K562 (cell line): ENCODE results near the gene TCEANC. TPM values are rescaled to one million over a fixed set of nuclear protein-coding genes. Genes with fewer than 3 reads are reported as not detected.

ENCODE experiments used
- ARNT ChIP-seq, 2 experiments: fragments of 450-650 bp; IDR thresholded peaks; 2 replicates each; pipeline ENCODE4 v1.6.1; 2016; ENCODE audit warnings: mild to moderate bottlenecking in 1 of 2
- CEBPG ChIP-seq, 3 experiments: fragments of 200-800 bp in 1 of 3; sonication (Bioruptor generic) in 1 of 3; sonication (generic) in 1 of 3; formaldehyde crosslinking in 1 of 3; IDR thresholded peaks in 2 of 3; conservative IDR thresholded peaks in 1 of 3; 2 replicates each; pipeline versions ENCODE4 v1.6.1 to v1.8.0; 2016 to 2022; ENCODE audit warnings: missing compliant biosample characterization in 2 of 3, missing genetic modification characterization in 2 of 3, mild to moderate bottlenecking in 1 of 3, missing genetic modification reagents in 1 of 3
- E2F8 ChIP-seq: fragments of 450-650 bp; IDR thresholded peaks from 2 replicates; pipeline ENCODE4 v1.7.1; 2018; ENCODE audit warnings: mild to moderate bottlenecking, low read depth; ENCODE audit not compliant: partially characterized antibody
- FOXK2 ChIP-seq, 2 experiments: fragments of 450-650 bp; IDR thresholded peaks in 1 of 2; conservative IDR thresholded peaks in 1 of 2; 2 replicates each; pipeline ENCODE4 v1.6.1; 2016; ENCODE audit warnings: low read depth in 2 of 2, mild to moderate bottlenecking in 1 of 2
- HBP1 ChIP-seq: fragments of 450-650 bp; formaldehyde crosslinking; IDR thresholded peaks from 2 replicates; pipeline ENCODE4 v1.4.0; 2022; ENCODE audit warnings: missing genetic modification characterization
- POLR2H ChIP-seq: IDR thresholded peaks from 2 replicates; pipeline ENCODE4 v1.6.1; 2016; ENCODE audit warnings: missing genetic modification characterization, low read depth, mild to moderate bottlenecking, control low read depth, missing compliant biosample characterization, moderate library complexity
- RAD21 ChIP-seq, 2 experiments: fragments of 250-450 bp in 1 of 2; fragments of 450-650 bp in 1 of 2; sonication (Bioruptor Pico) in 1 of 2; formaldehyde crosslinking in 1 of 2; IDR thresholded peaks in 1 of 2; conservative IDR thresholded peaks in 1 of 2; 2 replicates each; pipeline versions ENCODE4 v1.4.0 to v1.8.0; 2020 to 2022; ENCODE audit warnings: mild to moderate bottlenecking in 2 of 2, moderate library complexity in 1 of 2
- SMAD4 ChIP-seq: fragments of 250-450 bp; sonication (Bioruptor Pico); conservative IDR thresholded peaks from 2 replicates; pipeline ENCODE4 v1.8.0; 2021; ENCODE audit warnings: inconsistent platforms, mild to moderate bottlenecking, moderate library complexity
- SREBF1 ChIP-seq: fragments of 150-350 bp; IDR thresholded peaks from 2 replicates; pipeline ENCODE4 v1.6.1; 2014; ENCODE audit warnings: antibody characterized with exemption, low read depth, low read length, borderline replicate concordance
- TAL1 ChIP-seq: fragments of 450-650 bp; IDR thresholded peaks from 2 replicates; pipeline ENCODE4 v1.6.1; 2016; ENCODE audit warnings: mild to moderate bottlenecking
- TFE3 ChIP-seq: fragments of 450-650 bp; formaldehyde crosslinking; IDR thresholded peaks from 2 replicates; pipeline ENCODE4 v1.4.0; 2020; ENCODE audit warnings: mild to moderate bottlenecking, mixed read lengths
- THRB ChIP-seq: fragments of 450-650 bp; formaldehyde crosslinking; conservative IDR thresholded peaks from 2 replicates; pipeline ENCODE4 v1.4.0; 2022; ENCODE audit warnings: mild to moderate bottlenecking, missing genetic modification characterization
- ZBTB17 ChIP-seq: fragments of 450-650 bp; formaldehyde crosslinking; IDR thresholded peaks from 2 replicates; pipeline ENCODE4 v1.4.0; 2020; ENCODE audit warnings: mild to moderate bottlenecking
- ZFP91 ChIP-seq: sonication (generic); formaldehyde crosslinking; IDR thresholded peaks from 2 replicates; pipeline ENCODE4 v1.8.0; 2022; ENCODE audit warnings: mild to moderate bottlenecking, missing genetic modification reagents
- ZNF175 ChIP-seq: fragments of 200-800 bp; sonication (Bioruptor generic); IDR thresholded peaks from 2 replicates; pipeline ENCODE4 v1.6.1; 2016; ENCODE audit warnings: low read depth, mild to moderate bottlenecking, missing genetic modification characterization, missing compliant biosample characterization
- ZNF217 ChIP-seq: sonication (generic); formaldehyde crosslinking; IDR thresholded peaks from 2 replicates; pipeline ENCODE4 v1.8.0; 2022; ENCODE audit warnings: mild to moderate bottlenecking, missing genetic modification reagents
- ZNF324 ChIP-seq: fragments of 250-450 bp; sonication (Bioruptor Pico); IDR thresholded peaks from 2 replicates; pipeline ENCODE4 v1.4.0; 2020; ENCODE audit warnings: mild to moderate bottlenecking
- ZNF77 ChIP-seq: fragments of 250-450 bp; sonication (Bioruptor Pico); IDR thresholded peaks from 2 replicates; pipeline ENCODE4 v1.5.0; 2020
- polyA plus RNA-seq, 8 experiments: library from polyadenylated mRNA; depleted of rRNA in 4 of 8; stranded (reverse) in 5 of 8; unstranded in 3 of 8; fragments of >200 nt; fragmentation: Nextera tagmentation in 2 of 8; fragmentation: Illumina TruSeq in 1 of 8; extraction: Ambion mirVana in 2 of 8; extraction: Trizol in 1 of 8; gene quantifications; 2 replicates each; pipeline versions ENCODE4 v1.2.1 to v1.2.3, GENCODE V29; 2011 to 2014; ENCODE audit warnings: inconsistent platforms in 1 of 8, missing spikeins in 1 of 8
- total RNA-seq, 7 experiments: library from RNA; depleted of rRNA in 6 of 7; stranded (reverse); fragments of >200 nt in 6 of 7; fragmentation: Illumina TruSeq in 2 of 7; extraction: Trizol in 2 of 7; gene quantifications; 2 replicates each; pipeline versions ENCODE4 v1.2.1 to v1.2.3, GENCODE V29; 2011 to 2021; ENCODE audit warnings: low replicate concordance in 1 of 7

The TCEANC gene
- total and polyA plus RNA-seq, 9 of the 15 experiments (the other 6 are each of a cell fraction or from before 2014, with no cell fraction given) = 1.2 to 2.8 (median 2.0) TPM

GRCh38 chrX:13647709-13648212 lies 5.2 kb upstream of the TCEANC start (continued):
- no peak for TF ChIP-seq SREBF1
- peak; percentile 91 for TF ChIP-seq TAL1
- TF ChIP-seq HBP1 (CRISPR knock-in tag) = no peak
- TF ChIP-seq E2F8 = peak; percentile 29
- peak; percentile 73; the same call in 1 of the 2 replicates for TF ChIP-seq THRB (CRISPR knock-in tag)
- TF ChIP-seq POLR2H (tag) = peak; percentile 38; the same call in 1 of the 2 replicates
- peak; percentile 65; the same call in 1 of the 2 replicates for TF ChIP-seq ZBTB17
- TF ChIP-seq RAD21 (CRISPR knock-in tag; conservative IDR thresholded peaks at IDR 0.05 in 1 of 2, IDR thresholded peaks at IDR 0.05 in 1 of 2) = peak in 1 of 2 experiments; percentile 49; a peak in 3 of 4 replicates
- TF ChIP-seq ZNF77 (CRISPR knock-in tag) = no peak
- TF ChIP-seq ZNF324 (CRISPR knock-in tag) = no peak
- TF ChIP-seq FOXK2 (conservative IDR thresholded peaks at IDR 0.05 in 1 of 2, IDR thresholded peaks at IDR 0.05 in 1 of 2; ENCODE audit: low read depth in 2 of 2) = peak; percentile 84 to 88
- TF ChIP-seq ZNF217 (CRISPR knock-in tag) = no peak
- TF ChIP-seq ARNT (IDR thresholded peaks at IDR 0.05) = peak; percentile 65 to 83; a peak in 1 of 4 replicates
- TF ChIP-seq ZFP91 = no peak
- TF ChIP-seq SMAD4 (CRISPR knock-in tag) = peak; percentile 82
- peak; percentile 55; the same call in 1 of the 2 replicates for TF ChIP-seq ZNF175
- TF ChIP-seq CEBPG (CRISPR knock-in tag; IDR thresholded peaks at IDR 0.05) = peak; percentile 20; the same call in 1 of the 2 replicates
- TF ChIP-seq CEBPG (tag; conservative IDR thresholded peaks at IDR 0.05 in 1 of 2, IDR thresholded peaks at IDR 0.05 in 1 of 2) = peak in 1 of 2 experiments; percentile 41; a peak in 1 of 4 replicates
- 0 out of 2 replicates have a peak, but pooled peaks have one; percentile 18 for TF ChIP-seq TFE3 (CRISPR knock-in tag)
